Neural progenitor cell (in vitro differentiated cells): ENCODE measurements around the gene FUT7.

Source experiments
- EZH2 ChIP-seq: fragments of 200-600 bp; sonication (generic); IDR thresholded peaks from 2 replicates; pipeline ENCODE4 v1.6.1; 2017; ENCODE audit warnings: antibody characterized with exemption, mild to moderate bottlenecking, moderate library complexity
- TF ChIP-seq, protein P1 (sequence below): fragments of 200-600 bp; sonication (generic); IDR thresholded peaks from 2 replicates; pipeline ENCODE4 v1.5.1; 2017; ENCODE audit warnings: antibody characterized with exemption, mild to moderate bottlenecking

DNA sequence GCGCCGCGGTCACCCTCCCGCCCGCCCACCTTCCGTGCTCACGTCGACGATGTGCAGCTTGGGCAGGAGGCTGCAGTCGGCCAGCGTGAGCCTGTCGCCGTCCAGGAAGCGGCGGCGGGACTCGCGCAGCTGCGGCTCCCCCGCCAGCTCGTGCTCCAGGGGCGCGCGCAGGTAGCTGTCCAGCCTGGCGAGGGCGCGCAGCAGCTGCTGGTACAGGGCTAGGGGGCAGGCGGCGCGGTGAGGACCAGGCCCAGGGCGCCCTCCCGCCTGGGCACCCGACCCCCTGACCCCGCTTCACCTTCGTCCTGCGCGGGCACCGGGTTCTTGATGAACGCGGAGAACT lies 37.0 kb downstream of the FUT7 start:
- TF ChIP-seq, protein P1, sequence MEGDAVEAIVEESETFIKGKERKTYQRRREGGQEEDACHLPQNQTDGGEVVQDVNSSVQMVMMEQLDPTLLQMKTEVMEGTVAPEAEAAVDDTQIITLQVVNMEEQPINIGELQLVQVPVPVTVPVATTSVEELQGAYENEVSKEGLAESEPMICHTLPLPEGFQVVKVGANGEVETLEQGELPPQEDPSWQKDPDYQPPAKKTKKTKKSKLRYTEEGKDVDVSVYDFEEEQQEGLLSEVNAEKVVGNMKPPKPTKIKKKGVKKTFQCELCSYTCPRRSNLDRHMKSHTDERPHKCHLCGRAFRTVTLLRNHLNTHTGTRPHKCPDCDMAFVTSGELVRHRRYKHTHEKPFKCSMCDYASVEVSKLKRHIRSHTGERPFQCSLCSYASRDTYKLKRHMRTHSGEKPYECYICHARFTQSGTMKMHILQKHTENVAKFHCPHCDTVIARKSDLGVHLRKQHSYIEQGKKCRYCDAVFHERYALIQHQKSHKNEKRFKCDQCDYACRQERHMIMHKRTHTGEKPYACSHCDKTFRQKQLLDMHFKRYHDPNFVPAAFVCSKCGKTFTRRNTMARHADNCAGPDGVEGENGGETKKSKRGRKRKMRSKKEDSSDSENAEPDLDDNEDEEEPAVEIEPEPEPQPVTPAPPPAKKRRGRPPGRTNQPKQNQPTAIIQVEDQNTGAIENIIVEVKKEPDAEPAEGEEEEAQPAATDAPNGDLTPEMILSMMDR = no peak
- TF ChIP-seq EZH2 = no peak
